IgD-negative memory B cell (primary cell): Measurements from ENCODE around the gene GUCA2B. TPM values are rescaled to one million over a fixed set of nuclear protein-coding genes. Genes with fewer than 3 reads are reported as not detected.

Experiments
- H3K27ac Mint-ChIP-seq, 3 donors: one replicate each; pipeline ENCODE4 v1.8.0; 2020 to 2022; ENCODE audit warnings: mild to moderate bottlenecking in 3 of 3, mixed read lengths in 3 of 3, moderate library complexity in 1 of 3
- H3K27me3 Mint-ChIP-seq: one replicate; pipeline ENCODE4 v1.8.0; 2021; ENCODE audit warnings: mixed read lengths
- H3K36me3 Mint-ChIP-seq: one replicate; pipeline ENCODE4 v1.8.0; 2020; ENCODE audit warnings: mild to moderate bottlenecking, mixed read lengths
- H3K4me1 Mint-ChIP-seq, 3 donors: one replicate each; pipeline ENCODE4 v1.8.0; 2020 to 2022; ENCODE audit warnings: mixed read lengths in 3 of 3, mild to moderate bottlenecking in 1 of 3
- H3K4me3 Mint-ChIP-seq, 4 donors: one replicate each; pipeline ENCODE4 v1.8.0; 2020 to 2022; ENCODE audit warnings: mild to moderate bottlenecking in 4 of 4, mixed read lengths in 4 of 4, moderate library complexity in 3 of 4
- H3K9me3 Mint-ChIP-seq, 3 donors: one replicate each; pipeline ENCODE4 v1.8.0; 2020 to 2021; ENCODE audit warnings: mixed read lengths in 3 of 3, mild to moderate bottlenecking in 1 of 3
- polyA plus RNA-seq: library from polyadenylated mRNA; unstranded; fragments of 300-500 nt; fragmentation: Illumina TruSeq; gene quantifications from one replicate; pipeline ENCODE4 v1.2.3, GENCODE V29; 2021

GUCA2B gene
- polyA plus RNA-seq, 1 donor from 2014 or later: not detected

DNA sequence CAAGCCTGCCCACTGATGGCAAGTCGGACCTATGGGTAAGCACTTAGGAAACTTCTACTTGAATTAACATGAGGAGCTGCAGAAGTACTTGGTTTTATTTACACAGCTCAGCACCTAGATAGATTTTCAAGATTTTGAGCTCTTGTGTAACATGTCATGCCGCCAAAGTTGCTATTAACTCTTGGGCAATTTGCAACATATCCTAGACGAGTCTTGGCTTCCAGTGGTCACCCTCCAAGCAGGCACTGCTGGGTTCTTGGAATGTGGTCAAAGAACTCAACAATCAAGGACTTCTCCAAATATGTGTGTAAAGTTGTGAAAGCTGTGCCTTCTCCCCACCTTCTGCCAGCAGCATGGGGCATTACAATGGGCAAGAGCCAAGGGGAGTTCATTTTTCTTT, 17.8 kb upstream of the GUCA2B start:
- Mint-ChIP-seq H3K36me3 (peaks cover 2% of the 10 kb centered on the region), H3K27me3 (peaks cover 9% of the 10 kb centered on the region), H3K4me3 (no peak overlapping the region), H3K4me1 (peaks cover 0 to 3% (median 0%) of the 10 kb centered on the region in 3 donors), H3K27ac (no peak overlapping the region), H3K9me3 (peaks cover 0 to 5% (median 2%) of the 10 kb centered on the region in 3 donors)

DNA sequence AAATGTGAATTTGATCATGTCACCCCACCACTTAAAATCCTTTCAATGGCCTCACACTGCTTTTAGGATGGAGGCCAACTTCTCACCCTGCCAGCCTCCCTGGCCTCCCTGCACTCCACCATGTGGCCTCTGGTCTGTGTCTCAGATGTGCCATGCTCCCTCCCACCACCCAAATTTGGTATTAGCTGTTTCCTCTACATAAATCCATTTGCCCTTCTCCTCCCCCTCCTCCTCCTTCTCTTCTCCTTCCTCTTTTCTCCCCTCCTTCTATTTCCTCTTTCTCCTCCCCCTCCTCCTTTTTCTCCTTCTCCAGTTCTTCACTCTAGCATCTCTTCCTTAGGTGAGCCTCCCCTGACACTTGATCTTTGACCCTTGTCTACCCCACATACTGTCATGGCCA, 16.7 kb upstream of the GUCA2B start:
- H3K27me3 Mint-ChIP-seq: peaks cover 14% of the 10 kb centered on the region

DNA sequence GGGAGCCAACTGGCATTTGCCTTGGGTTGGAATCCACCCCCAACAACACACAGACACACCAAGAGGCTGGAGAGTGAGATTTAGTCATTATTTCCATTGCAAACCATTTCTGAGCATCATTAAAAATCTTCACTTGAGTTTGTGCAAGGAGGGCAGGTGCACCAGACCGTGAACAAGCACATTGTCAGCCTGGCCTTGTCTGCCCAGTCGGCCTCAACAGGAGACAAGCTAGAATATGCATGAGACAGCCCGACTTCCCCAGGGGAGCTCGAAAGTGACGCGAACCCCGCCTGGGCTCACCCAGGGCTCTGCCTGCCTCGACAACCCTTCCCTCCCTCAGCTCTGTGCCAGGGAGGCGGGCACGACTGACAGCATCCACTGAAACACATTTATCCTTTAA, 15.4 kb upstream of the GUCA2B start:
- no peak overlapping the region for H3K4me3 Mint-ChIP-seq

More for the DNA sequence above, 16.7 kb upstream of the GUCA2B start:
- peak overlapping the region in 2 of 3 donors; percentile 36 to 53 for H3K27ac Mint-ChIP-seq
- H3K36me3 Mint-ChIP-seq: peaks cover 2% of the 10 kb centered on the region
- peaks cover 0 to 5% (median 2%) of the 10 kb centered on the region in 3 donors for H3K9me3 Mint-ChIP-seq
- H3K4me3 Mint-ChIP-seq: no peak overlapping the region
- peaks cover 0 to 3% (median 0%) of the 10 kb centered on the region in 3 donors for H3K4me1 Mint-ChIP-seq

DNA sequence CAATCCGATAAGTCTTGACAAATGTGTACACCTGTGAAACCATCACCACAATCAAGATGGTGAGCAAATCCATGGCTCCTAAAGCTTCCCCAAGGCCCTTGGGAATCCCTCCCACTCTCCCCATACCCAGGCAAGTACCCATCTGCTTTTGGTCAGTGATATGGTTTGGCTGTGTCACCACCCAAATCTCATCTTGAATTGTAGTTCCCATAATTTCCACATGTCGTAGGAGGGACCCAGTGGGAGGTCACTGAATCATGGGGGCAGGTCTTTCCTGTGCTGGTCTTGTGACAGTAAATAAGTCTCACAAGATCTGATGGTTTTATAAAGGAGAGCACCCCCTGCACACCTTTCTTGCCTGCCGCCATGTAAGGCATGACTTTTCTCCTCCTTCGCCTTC, 14.6 kb upstream of the GUCA2B start:
- Mint-ChIP-seq H3K27me3 (peaks cover 14% of the 10 kb centered on the region), H3K27ac (no peak overlapping the region), H3K4me1 (peaks cover 0 to 4% (median 0%) of the 10 kb centered on the region in 3 donors), H3K36me3 (no peaks in the 10 kb centered on the region), H3K9me3 (peaks cover 0 to 5% (median 2%) of the 10 kb centered on the region in 3 donors), H3K4me3 (peak overlapping the region in 1 of 4 donors; percentile 14)

More for the DNA sequence above, 15.4 kb upstream of the GUCA2B start:
- Mint-ChIP-seq H3K9me3 (peaks cover 0 to 5% (median 2%) of the 10 kb centered on the region in 3 donors), H3K4me1 (peaks cover 0 to 3% (median 0%) of the 10 kb centered on the region in 3 donors), H3K36me3 (peaks cover 2% of the 10 kb centered on the region), H3K27me3 (peaks cover 14% of the 10 kb centered on the region), H3K27ac (no peak overlapping the region)

DNA sequence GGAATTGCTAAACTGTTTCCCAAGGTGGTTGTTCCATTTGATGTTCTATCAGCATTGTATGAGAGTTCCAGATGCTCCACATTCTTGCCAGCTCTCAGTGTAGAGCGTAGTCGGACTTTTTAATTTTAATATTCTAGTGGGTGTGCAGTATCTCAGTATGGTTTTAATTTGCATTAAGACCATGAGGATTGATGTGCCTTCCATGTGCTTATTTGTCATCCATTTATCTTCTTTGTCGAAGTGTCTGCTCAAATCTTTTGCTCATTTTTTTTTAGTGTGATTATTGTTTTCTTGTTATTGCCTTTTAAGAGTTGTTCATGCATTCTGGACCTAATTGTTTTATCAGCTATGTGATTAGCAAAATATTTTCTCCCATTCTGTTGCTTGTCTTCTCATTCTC, 13.8 kb upstream of the GUCA2B start:
- Mint-ChIP-seq H3K9me3 (peaks cover 0 to 5% (median 2%) of the 10 kb centered on the region in 3 donors), H3K4me3 (no peak overlapping the region), H3K36me3 (no peaks in the 10 kb centered on the region), H3K27me3 (peaks cover 14% of the 10 kb centered on the region), H3K27ac (no peak overlapping the region), H3K4me1 (peaks cover 0 to 4% (median 0%) of the 10 kb centered on the region in 3 donors)

DNA sequence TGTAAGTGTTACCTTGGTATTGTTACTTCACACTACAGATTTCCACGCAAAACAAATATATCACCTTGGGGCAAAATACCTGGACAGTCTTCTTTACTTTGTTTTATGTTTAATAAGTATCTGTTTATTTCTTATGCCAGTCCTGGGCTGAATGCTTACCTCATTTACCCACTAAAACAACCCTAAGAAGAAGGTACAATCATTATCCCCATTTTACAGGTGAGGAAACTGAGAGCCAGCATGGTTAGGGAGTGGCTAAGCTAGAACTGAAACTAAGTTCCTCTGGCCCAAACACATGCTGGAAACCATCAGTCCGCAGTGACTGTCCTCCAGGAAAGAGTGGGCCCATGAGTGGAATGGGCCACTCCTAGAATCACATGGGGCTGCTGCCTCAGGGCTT, 13.0 kb upstream of the GUCA2B start:
- Mint-ChIP-seq H3K4me3 (no peak overlapping the region), H3K4me1 (peaks cover 0 to 4% (median 0%) of the 10 kb centered on the region in 3 donors), H3K27me3 (peaks cover 14% of the 10 kb centered on the region), H3K27ac (no peak overlapping the region), H3K9me3 (peaks cover 0 to 6% (median 2%) of the 10 kb centered on the region in 3 donors), H3K36me3 (no peaks in the 10 kb centered on the region)

DNA sequence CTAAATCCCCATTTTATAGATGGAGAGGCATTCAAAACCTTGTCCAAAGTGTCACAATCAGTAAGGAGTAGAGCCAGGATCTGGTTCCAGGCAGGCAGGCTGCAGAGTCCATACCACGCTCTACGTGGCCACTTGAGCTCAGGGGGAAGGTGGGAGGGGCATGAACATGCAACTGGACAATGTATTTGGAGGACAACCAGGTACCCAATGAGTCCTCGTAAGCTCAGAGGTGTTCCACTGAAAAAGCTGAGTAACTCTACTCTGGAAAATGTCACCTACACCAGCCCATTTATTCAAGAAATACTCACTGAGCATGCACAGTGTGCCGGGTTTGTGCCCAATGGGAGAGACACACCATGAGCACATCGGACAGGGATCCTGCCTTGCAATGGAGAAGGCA, 11.2 kb upstream of the GUCA2B start:
- no peaks in the 10 kb centered on the region for H3K36me3 Mint-ChIP-seq
- H3K27me3 Mint-ChIP-seq: peaks cover 15% of the 10 kb centered on the region
- H3K4me1 Mint-ChIP-seq: peaks cover 0 to 4% (median 0%) of the 10 kb centered on the region in 3 donors

DNA sequence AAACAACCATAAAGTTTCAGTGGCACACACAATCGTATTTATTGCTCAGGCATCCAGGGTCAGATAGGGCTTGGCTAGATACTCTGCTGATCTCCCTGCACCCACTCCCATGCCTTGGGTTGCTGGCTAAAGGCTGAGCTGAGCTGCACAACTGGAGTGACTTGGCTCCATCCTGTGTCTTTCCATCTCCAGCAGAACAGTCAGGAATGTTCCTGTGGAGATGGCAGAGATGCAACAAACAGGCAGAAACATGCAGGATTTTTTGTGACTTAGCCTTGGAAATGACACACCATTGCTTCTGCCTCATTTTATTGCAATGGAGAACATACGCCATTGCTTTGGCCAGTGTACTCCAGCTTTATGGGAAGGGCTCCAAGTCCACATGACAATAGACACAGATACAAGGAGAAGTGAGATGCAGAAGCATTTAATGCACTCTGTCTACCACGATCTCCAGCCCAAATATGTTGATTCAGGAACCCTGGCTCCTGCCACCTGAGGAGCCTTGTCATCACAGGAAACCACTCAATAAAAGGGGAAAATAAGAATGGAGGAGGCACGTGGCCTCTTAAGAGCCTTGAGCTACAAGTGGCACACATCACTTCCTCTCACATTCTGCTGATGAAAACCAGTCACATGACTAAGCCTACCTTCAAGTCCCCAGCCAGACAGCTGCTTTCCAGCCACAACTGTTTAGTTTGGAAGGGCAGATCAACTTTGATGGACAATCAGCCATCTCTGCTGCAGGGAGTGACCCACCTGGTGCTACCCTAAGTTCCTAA, 10.1 kb upstream of the GUCA2B start:
- Mint-ChIP-seq H3K4me1 (peaks cover 0 to 2% (median 0%) of the 10 kb centered on the region in 3 donors), H3K9me3 (peaks cover 0 to 3% (median 2%) of the 10 kb centered on the region in 3 donors)

More for the DNA sequence above, 11.2 kb upstream of the GUCA2B start:
- H3K9me3 Mint-ChIP-seq: peaks cover 0 to 3% (median 2%) of the 10 kb centered on the region in 3 donors
- H3K27ac Mint-ChIP-seq: no peak overlapping the region
- no peak overlapping the region for H3K4me3 Mint-ChIP-seq

DNA sequence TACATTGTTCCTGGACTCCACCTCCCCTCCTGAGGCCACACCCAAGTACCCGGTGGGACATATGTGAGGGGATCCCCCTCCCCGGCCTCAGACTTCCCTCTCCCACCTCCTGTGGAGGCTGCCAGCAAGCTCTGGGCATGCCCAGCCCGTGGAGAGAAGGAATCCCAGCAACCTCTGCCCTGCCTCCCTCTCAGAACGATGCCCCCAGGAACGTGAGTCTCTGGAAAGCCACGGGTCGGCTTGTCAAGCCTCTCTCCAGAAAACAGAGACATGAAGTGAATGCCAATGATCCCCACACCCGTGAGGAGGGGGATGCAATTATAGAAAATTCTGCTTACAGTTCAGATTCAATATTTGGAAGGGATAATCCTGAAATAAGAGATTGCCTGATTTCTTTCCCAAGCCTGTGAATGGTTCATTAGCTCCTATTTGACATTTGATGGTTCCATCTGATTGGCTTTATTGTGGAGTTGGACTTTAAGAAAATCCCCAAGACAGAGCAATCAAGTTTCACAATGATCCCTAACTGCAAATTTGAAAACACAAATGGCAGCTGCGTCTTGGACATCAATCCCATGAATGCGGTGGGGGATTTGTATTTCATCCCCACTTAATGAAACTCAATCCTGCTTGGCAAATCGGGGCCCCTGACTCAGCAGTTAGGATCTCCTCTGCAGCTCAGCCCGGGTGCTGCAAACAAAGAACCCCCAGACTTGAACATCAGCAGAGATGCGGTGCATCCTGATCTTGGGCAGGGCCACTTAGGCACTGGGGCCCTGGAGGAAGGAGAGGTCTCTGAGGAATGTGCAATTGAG, 9.1 kb upstream of the GUCA2B start:
- Mint-ChIP-seq H3K4me1 (peaks cover 0 to 2% (median 0%) of the 10 kb centered on the region in 3 donors), H3K36me3 (no peaks in the 10 kb centered on the region), H3K27ac (no peak overlapping the region), H3K4me3 (no peak overlapping the region), H3K9me3 (peaks cover 0 to 1% (median 0%) of the 10 kb centered on the region in 3 donors), H3K27me3 (peaks cover 10% of the 10 kb centered on the region)

More for the DNA sequence above, 10.1 kb upstream of the GUCA2B start:
- Mint-ChIP-seq H3K27me3 (peaks cover 10% of the 10 kb centered on the region), H3K4me3 (no peak overlapping the region), H3K36me3 (no peaks in the 10 kb centered on the region), H3K27ac (peak overlapping the region in 1 of 3 donors; percentile 21)

DNA sequence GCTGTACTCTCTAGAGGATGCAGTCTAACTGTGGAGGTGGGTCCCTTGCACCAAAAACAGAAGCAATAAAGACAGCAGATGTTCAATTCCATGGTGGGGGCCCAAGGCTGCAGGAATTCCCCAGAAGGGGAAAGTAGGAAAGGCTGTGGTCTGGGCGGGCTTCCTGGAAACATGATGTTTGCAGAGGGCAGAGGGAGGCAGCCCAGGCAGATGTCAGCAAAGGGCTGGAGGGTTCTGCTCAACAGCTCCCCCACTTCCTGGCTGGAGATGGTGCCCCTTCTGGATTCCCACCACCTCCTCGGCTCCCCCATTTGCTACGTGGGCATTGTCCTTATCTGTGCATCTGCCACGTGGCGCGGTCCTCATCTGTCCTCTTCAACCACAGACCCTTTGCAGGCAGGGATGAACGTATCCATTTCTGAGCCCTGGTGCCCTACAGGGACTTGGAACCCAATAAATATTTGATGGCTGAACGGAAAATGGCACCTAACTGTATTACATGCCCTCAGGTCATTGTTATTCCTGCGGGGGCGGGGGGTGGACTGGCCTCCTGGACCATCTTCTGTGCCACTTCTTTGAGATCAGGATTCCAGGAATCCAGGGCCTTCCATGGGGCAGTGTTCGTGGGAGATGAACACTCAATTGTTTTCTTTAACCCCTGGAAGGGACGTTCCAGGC, 8.4 kb upstream of the GUCA2B start:
- peaks cover 8% of the 10 kb centered on the region for H3K27me3 Mint-ChIP-seq
- H3K4me3 Mint-ChIP-seq: no peak overlapping the region
- H3K4me1 Mint-ChIP-seq: peaks cover 0 to 2% (median 0%) of the 10 kb centered on the region in 3 donors
- no peak overlapping the region for H3K27ac Mint-ChIP-seq
- no peaks in the 10 kb centered on the region for H3K36me3 Mint-ChIP-seq
- peaks cover 0 to 1% (median 0%) of the 10 kb centered on the region in 3 donors for H3K9me3 Mint-ChIP-seq

DNA sequence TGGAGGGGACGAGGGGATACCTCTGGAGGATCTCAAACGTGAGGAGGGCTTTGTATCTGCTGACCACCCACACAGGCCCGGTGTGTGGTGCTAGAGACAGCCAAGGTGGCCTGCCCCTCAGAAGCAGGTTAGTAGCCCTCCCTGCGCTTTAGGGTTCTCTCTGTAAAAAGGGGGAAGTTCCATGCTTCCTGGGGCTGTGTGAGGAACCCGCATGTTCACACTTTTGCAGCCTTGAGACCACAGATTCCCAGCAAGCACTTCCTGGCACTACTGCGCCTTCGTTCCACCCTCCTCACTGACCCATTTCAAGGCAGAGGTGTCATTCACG, 7.9 kb upstream of the GUCA2B start:
- H3K36me3 Mint-ChIP-seq: no peaks in the 10 kb centered on the region
- peaks cover 11% of the 10 kb centered on the region for H3K27me3 Mint-ChIP-seq
- H3K9me3 Mint-ChIP-seq: peaks cover 0 to 1% (median 0%) of the 10 kb centered on the region in 3 donors
- peak overlapping the region in 1 of 3 donors; percentile 26 for H3K27ac Mint-ChIP-seq
- no peak overlapping the region for H3K4me3 Mint-ChIP-seq
- peaks cover 0 to 2% (median 0%) of the 10 kb centered on the region in 3 donors for H3K4me1 Mint-ChIP-seq

DNA sequence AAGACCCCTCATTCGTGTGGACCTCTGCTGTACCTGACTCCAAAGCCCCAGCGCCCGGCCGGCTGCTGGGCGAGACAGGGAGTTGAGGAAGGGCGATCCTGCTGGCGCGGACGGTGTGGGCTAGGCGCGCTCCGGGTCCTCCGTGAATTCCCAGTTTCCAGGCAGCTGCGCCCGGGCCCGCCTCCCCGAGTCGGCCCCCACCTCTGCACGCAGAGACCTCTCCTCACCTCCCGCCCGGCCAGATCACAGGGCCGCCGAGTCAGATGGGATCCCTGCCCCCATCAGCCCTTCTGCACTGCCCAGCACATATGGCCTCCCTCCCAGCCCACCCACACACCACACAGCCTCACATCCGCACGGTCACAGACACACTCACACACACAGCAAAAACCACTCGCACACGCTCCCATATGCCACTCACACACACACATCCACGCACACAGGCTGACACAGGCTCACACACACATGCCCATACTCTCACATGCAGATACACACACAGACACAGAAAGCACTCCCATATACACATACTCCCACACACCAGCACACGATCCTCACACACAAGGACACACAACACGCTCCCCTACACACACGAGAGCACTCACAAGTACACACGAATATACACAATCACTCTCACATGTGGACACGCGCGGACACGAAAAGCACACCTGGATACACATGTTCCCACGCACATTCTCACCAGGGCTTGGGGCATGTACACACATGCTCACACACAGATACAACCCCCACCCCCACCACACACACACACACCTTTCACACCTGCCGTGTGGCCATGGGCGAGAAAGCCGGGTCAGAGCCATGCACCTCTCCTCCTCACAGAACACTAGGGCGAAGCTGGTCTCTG, 7.2 kb upstream of the GUCA2B start:
- peak overlapping the region in 1 of 3 donors; percentile 26 for H3K27ac Mint-ChIP-seq
- peaks cover 0 to 1% (median 0%) of the 10 kb centered on the region in 3 donors for H3K9me3 Mint-ChIP-seq
- no peak overlapping the region for H3K4me3 Mint-ChIP-seq
- peaks cover 0 to 2% (median 0%) of the 10 kb centered on the region in 3 donors for H3K4me1 Mint-ChIP-seq
- no peaks in the 10 kb centered on the region for H3K36me3 Mint-ChIP-seq
- peaks cover 6% of the 10 kb centered on the region for H3K27me3 Mint-ChIP-seq

DNA sequence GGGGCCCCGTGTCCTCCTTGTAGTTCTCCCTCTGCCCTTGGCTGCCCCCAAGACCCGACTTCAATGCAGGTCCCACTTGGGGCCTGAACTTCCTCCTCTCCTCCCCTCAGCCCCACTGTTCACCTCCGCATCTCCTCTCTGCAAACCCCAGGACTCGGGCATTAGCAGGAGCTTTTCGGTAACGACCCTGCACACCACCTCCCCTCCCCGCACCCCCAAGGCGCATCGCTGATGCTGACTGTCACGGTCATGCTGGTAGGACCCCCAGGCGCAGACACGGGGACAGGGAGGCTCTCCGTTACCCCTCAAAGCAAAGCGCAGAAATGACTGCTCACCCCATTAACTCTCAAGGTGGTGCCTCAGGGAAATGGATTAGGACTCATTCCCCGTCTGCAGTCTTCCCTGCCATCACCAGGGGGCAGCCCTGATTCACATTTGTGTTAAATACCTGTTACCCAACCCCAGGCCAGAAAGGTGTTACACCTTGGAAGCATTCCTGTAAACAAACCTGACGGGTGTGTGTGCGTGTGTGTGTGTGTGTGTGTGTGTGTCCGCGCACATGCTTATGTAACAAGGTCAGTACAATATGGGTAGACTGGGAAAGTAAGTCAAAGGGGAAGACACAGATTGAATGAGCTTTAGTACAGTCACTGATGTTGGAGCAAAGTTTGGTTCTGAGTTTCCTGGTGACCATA, 6.4 kb upstream of the GUCA2B start:
- no peak overlapping the region for H3K27ac Mint-ChIP-seq
- H3K4me1 Mint-ChIP-seq: peaks cover 0 to 2% (median 0%) of the 10 kb centered on the region in 3 donors
- peaks cover 6% of the 10 kb centered on the region for H3K27me3 Mint-ChIP-seq
- H3K36me3 Mint-ChIP-seq: no peaks in the 10 kb centered on the region
- no peak overlapping the region for H3K4me3 Mint-ChIP-seq
- H3K9me3 Mint-ChIP-seq: peaks cover 0 to 1% (median 0%) of the 10 kb centered on the region in 3 donors
